GM18861 (cell line): ENCODE results near the gene LRRC37A.
A peak's percentile ranks its signal among the peaks of the same experiment; 100 is the strongest.
"Not testable (repeated sequence)": the region's sequence is repeated elsewhere in the genome, so short reads cannot be mapped to it uniquely, and the experiment has no call there.

Experiments
- ATAC-seq: cut with Tn5 transposase; IDR thresholded peaks from one replicate; pipeline ENCODE4 v1.9.1; 2021; ENCODE audit not compliant: unreplicated experiment

The LRRC37A gene

GRCh38 chr17:46286764-46287221 is 8.1 kb upstream of the LRRC37A start:
- ATAC-seq = peak; percentile 37

- not testable (repeated sequence) for ATAC-seq
Measured at GRCh38 chr17:46287587-46287986, 7.3 kb upstream of the LRRC37A start.

GRCh38 chr17:46290906-46291546 is 3.9 kb upstream of the LRRC37A start:
- peak; percentile 93 for ATAC-seq

- not testable (repeated sequence) for ATAC-seq
Measured at GRCh38 chr17:46291618-46292017, 3.3 kb upstream of the LRRC37A start.

- not testable (repeated sequence) for ATAC-seq
Measured at GRCh38 chr17:46341220-46341619, 46.3 kb downstream of the LRRC37A start.

GRCh38 chr17:46342131-46342530 is 47.2 kb downstream of the LRRC37A start:
- not testable (repeated sequence) for ATAC-seq

GRCh38 chr17:46348345-46348744 is 53.4 kb downstream of the LRRC37A start:
- not testable (repeated sequence) for ATAC-seq

- ATAC-seq = not testable (repeated sequence)
Measured at GRCh38 chr17:46349060-46349459, 54.1 kb downstream of the LRRC37A start.

- not testable (repeated sequence) for ATAC-seq
Measured at GRCh38 chr17:46353856-46354255, 58.9 kb downstream of the LRRC37A start.

GRCh38 chr17:46361145-46361735 is 66.3 kb downstream of the LRRC37A start:
- peak; percentile 27 for ATAC-seq

- peak; percentile 90 for ATAC-seq
Measured at GRCh38 chr17:46361755-46362154, 66.8 kb downstream of the LRRC37A start, which contains the start of gene ARL17B. Gene ARL17B (minus strand): TSS chr17:46361766. CDS start chr17:46358397, 3,369 bp downstream.

GRCh38 chr17:46367520-46367919 is 72.6 kb downstream of the LRRC37A start:
- not testable (repeated sequence) for ATAC-seq

GRCh38 chr17:46372236-46373229 is 77.6 kb downstream of the LRRC37A start:
- ATAC-seq = not testable (repeated sequence)

- peak; percentile 41 for ATAC-seq
Measured at GRCh38 chr17:46373418-46373817, 78.5 kb downstream of the LRRC37A start.

GRCh38 chr17:46383118-46383517 is 88.2 kb downstream of the LRRC37A start:
- not testable (repeated sequence) for ATAC-seq

- ATAC-seq = not testable (repeated sequence)
Measured at GRCh38 chr17:46385491-46385890, 90.6 kb downstream of the LRRC37A start.
